GM21723 (cell line): ENCODE data around the gene TNS1.

Experiments used
- ATAC-seq: cut with Tn5 transposase; IDR thresholded peaks from one replicate; pipeline ENCODE4 v1.9.1; 2021; ENCODE audit warnings: mild to moderate bottlenecking, moderate library complexity; ENCODE audit not compliant: unreplicated experiment

Gene TNS1

GRCh38 chr2:217983276-217984233 lies 19.2 kb downstream of the TNS1 start:
- ATAC-seq = no peak

GRCh38 chr2:217981971-217982370 lies 20.8 kb downstream of the TNS1 start:
- no peak for ATAC-seq

GRCh38 chr2:217981084-217981730 lies 21.6 kb downstream of the TNS1 start:
- ATAC-seq = no peak

GRCh38 chr2:217980591-217980990 lies 22.2 kb downstream of the TNS1 start:
- ATAC-seq = no peak

GRCh38 chr2:217980036-217980435 lies 22.8 kb downstream of the TNS1 start:
- ATAC-seq = no peak

- ATAC-seq = no peak
These were observed 23.5 kb downstream of the TNS1 start for GRCh38 chr2:217979151-217979811.

- no peak for ATAC-seq
These were observed 24.2 kb downstream of the TNS1 start for GRCh38 chr2:217978536-217979150.

- no peak for ATAC-seq
These were observed 24.8 kb downstream of the TNS1 start for GRCh38 chr2:217977840-217978535.

GRCh38 chr2:217976301-217976700 lies 26.5 kb downstream of the TNS1 start:
- ATAC-seq = no peak

- no peak for ATAC-seq
These were observed 27.2 kb downstream of the TNS1 start for GRCh38 chr2:217975626-217976025.

- no peak for ATAC-seq
These were observed 28.3 kb downstream of the TNS1 start for GRCh38 chr2:217974389-217975005.

GRCh38 chr2:217973008-217973787 lies 29.6 kb downstream of the TNS1 start:
- ATAC-seq = no peak

- ATAC-seq = no peak
These were observed 30.3 kb downstream of the TNS1 start for GRCh38 chr2:217972490-217972889.

GRCh38 chr2:217972037-217972436 lies 30.8 kb downstream of the TNS1 start:
- ATAC-seq = no peak

- no peak for ATAC-seq
These were observed 31.6 kb downstream of the TNS1 start for GRCh38 chr2:217971166-217971565.

GRCh38 chr2:217970206-217970605 lies 32.6 kb downstream of the TNS1 start:
- ATAC-seq = no peak

- no peak for ATAC-seq
These were observed 33.2 kb downstream of the TNS1 start for GRCh38 chr2:217969588-217969987.

GRCh38 chr2:217968023-217968422 lies 34.8 kb downstream of the TNS1 start:
- ATAC-seq = no peak

GRCh38 chr2:217966423-217967070 lies 36.2 kb downstream of the TNS1 start:
- ATAC-seq = no peak
